Glutamatergic neuron (in vitro differentiated cells): Measurements from ENCODE around the gene NTN1. TPM values are rescaled to one million over a fixed set of nuclear protein-coding genes. Genes with fewer than 3 reads are reported as not detected.

Experiments used
- DNase-seq: peaks from one replicate; pipeline ENCODE4 v3.0.0; 2022
- H3K27ac Mint-ChIP-seq: one replicate; pipeline ENCODE4 v1.8.0; 2020; ENCODE audit warnings: mild to moderate bottlenecking, mixed read lengths, inconsistent platforms; ENCODE audit not compliant: unreplicated experiment
- H3K27me3 Mint-ChIP-seq: one replicate; pipeline ENCODE4 v1.8.0; 2020; ENCODE audit warnings: mild to moderate bottlenecking, moderate library complexity, mixed read lengths, inconsistent platforms; ENCODE audit not compliant: unreplicated experiment
- H3K36me3 Mint-ChIP-seq: one replicate; pipeline ENCODE4 v1.8.0; 2020; ENCODE audit warnings: mild to moderate bottlenecking, mixed read lengths, inconsistent platforms; ENCODE audit not compliant: unreplicated experiment
- H3K4me1 Mint-ChIP-seq: one replicate; pipeline ENCODE4 v1.8.0; 2020; ENCODE audit warnings: mild to moderate bottlenecking, low read depth, mixed read lengths, inconsistent platforms; ENCODE audit not compliant: unreplicated experiment
- H3K4me3 Mint-ChIP-seq: one replicate; pipeline ENCODE4 v1.8.0; 2020; ENCODE audit warnings: mild to moderate bottlenecking, mixed read lengths, inconsistent platforms; ENCODE audit not compliant: unreplicated experiment
- H3K9me3 Mint-ChIP-seq: one replicate; pipeline ENCODE4 v1.8.0; 2020; ENCODE audit warnings: mild to moderate bottlenecking, moderate library complexity, mixed read lengths, inconsistent platforms; ENCODE audit not compliant: unreplicated experiment
- total RNA-seq: library from RNA; stranded (reverse); fragmentation: NEBNext Ultra II Directional; extraction: Animal tissue kit (Norgen Biotek cat#: 25700); gene quantifications from one replicate; pipeline ENCODE4 v1.2.1, GENCODE V29; 2021; ENCODE audit not compliant: unreplicated experiment
- TF ChIP-seq, protein P1 (sequence below): fragments of 200-600 bp; sonication (generic); IDR thresholded peaks from one replicate; pipeline ENCODE4 v1.5.0; 2021; ENCODE audit not compliant: partially characterized antibody, unreplicated experiment

The NTN1 gene
- total RNA-seq, 1 donor from 2014 or later = 0.76 TPM

DNA sequence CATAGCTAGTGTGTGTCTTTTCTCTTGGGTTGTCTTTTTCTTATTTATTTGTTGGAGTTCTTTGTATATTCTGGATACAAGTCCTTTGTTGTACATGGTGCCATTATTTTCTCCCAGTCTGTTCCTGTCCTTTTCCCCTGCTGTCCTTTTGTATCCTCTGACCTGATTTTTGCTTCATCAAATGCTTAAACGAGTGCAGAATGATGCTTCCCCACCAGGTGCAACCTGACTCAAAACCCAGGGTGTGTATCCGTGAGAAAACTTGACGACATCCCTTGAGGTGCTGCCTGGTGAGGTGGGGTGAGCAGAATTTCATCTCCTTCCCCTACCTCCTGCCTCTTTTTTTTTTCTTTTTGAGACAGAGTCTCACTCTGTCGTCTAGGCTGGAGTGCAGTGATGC, 88.6 kb downstream of the NTN1 start:
- TF ChIP-seq, protein P1, sequence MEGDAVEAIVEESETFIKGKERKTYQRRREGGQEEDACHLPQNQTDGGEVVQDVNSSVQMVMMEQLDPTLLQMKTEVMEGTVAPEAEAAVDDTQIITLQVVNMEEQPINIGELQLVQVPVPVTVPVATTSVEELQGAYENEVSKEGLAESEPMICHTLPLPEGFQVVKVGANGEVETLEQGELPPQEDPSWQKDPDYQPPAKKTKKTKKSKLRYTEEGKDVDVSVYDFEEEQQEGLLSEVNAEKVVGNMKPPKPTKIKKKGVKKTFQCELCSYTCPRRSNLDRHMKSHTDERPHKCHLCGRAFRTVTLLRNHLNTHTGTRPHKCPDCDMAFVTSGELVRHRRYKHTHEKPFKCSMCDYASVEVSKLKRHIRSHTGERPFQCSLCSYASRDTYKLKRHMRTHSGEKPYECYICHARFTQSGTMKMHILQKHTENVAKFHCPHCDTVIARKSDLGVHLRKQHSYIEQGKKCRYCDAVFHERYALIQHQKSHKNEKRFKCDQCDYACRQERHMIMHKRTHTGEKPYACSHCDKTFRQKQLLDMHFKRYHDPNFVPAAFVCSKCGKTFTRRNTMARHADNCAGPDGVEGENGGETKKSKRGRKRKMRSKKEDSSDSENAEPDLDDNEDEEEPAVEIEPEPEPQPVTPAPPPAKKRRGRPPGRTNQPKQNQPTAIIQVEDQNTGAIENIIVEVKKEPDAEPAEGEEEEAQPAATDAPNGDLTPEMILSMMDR = no peak
- H3K27ac Mint-ChIP-seq = no peak overlapping the region
- peaks cover 4% of the 10 kb centered on the region for H3K9me3 Mint-ChIP-seq
- H3K36me3 Mint-ChIP-seq = no peaks in the 10 kb centered on the region
- H3K27me3 Mint-ChIP-seq = no peaks in the 10 kb centered on the region
- no peak for DNase-seq
- no peak overlapping the region for H3K4me3 Mint-ChIP-seq
- no peaks in the 10 kb centered on the region for H3K4me1 Mint-ChIP-seq

DNA sequence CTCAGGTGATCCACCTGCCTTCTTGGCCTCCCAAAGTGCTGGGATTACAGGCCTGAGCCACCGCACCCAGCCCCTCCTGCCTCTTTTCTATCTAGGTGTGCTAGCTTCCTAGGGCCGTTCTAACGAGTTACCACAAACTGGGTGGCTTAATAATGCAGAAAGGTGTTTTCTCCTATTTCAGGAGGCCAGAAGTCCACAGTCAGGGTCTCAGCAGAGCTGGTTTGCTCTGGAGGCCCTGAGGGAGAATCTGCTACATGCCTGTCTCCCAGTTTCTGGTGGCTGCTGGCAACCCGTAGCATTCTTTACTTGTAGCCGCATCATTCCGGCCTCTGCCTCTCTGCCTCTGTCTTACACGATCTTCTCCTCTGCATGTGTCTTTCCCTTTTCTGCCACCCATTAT, 89.2 kb downstream of the NTN1 start:
- H3K4me1 Mint-ChIP-seq = no peaks in the 10 kb centered on the region

DNA sequence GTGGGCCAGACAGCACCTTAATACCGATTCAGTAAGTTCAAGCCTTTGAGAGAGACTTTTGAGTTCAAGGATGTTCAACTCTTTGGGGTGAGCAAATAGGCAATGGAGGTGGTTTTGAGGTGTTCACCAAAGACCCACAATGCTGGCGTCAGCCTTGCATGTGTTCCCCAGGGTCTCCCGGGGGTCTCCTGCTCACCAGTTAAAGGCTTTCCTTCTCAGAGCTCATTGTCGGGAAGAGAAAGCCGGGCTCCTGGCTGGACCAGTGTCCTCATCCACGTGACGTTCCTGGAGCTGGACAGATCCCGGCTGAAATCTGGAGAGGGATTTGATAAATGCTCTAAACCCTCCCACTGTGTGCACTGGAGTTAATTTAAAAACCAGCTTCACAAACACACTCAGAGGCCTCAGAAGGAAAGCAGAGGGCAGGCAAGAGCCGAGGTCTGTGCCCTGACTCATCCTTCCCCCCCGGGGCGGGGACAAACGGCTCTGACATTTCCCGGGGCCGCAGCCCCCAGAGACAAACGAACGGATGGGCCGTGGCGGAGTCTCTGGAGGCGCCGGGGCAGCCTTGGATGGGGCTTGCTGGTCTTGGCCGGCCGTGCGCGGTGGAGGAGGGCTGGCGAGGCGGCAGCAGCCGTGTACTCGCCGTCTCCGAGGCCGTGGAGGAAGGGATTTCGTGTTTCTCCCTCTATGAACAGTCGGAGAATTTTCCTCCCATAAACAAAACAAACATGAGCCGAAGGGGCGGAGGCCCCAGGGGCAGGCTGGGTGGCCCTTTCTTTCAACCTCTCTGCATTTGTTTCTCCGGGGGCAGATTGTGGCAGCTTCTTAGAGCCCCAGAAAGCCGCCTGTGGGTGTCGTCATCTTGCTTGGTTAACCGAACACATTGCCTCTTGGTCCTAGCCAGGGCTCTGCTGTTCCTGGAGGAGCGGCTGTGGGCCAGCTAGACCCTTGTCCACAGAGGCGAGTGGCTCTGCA, 94.2 kb downstream of the NTN1 start:
- H3K27ac Mint-ChIP-seq = no peak overlapping the region
- peak overlapping the region; percentile 30 for H3K4me3 Mint-ChIP-seq

More for the DNA sequence above, 89.2 kb downstream of the NTN1 start:
- no peaks in the 10 kb centered on the region for H3K27me3 Mint-ChIP-seq
- H3K9me3 Mint-ChIP-seq = peaks cover 5% of the 10 kb centered on the region
- H3K27ac Mint-ChIP-seq = no peak overlapping the region
- H3K4me3 Mint-ChIP-seq = no peak overlapping the region
- H3K36me3 Mint-ChIP-seq = no peaks in the 10 kb centered on the region
- DNase-seq = no peak
- TF ChIP-seq, protein P1 = no peak

DNA sequence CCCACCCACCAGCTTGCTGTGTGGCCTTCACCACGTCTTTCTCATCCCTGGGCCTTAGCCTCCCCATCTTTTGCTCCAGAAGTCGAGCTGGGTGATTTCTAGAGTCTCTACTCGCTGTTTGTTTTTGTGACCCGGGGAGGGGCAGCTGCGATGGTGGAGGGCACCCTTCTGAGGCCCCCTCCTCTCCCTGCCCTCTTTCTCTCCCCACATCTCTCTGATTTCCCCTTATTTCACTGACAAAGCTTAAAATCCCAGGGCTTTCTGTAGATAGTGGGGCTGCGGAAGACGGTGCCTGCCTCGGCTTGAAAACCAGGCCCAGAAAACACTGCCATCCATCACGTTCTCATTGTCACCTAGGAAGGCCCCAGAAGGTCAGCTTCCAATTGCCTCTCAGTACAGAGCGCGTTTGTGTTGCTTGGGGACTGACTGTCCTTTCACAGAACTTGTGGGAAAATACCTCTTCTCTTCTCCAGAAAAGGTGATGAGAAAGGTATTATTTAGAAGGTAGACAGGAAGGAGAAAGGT, 95.1 kb downstream of the NTN1 start:
- H3K4me3 Mint-ChIP-seq = no peak overlapping the region
- no peaks in the 10 kb centered on the region for H3K36me3 Mint-ChIP-seq
- DNase-seq = no peak
- H3K9me3 Mint-ChIP-seq = peaks cover 6% of the 10 kb centered on the region
- peaks cover 3% of the 10 kb centered on the region for H3K4me1 Mint-ChIP-seq
- peaks cover 5% of the 10 kb centered on the region for H3K27me3 Mint-ChIP-seq
- H3K27ac Mint-ChIP-seq = peak overlapping the region; percentile 24
- TF ChIP-seq, protein P1 = no peak

More for the DNA sequence above, 94.2 kb downstream of the NTN1 start:
- Mint-ChIP-seq H3K4me1 (peaks cover 3% of the 10 kb centered on the region), H3K27me3 (peaks cover 5% of the 10 kb centered on the region), H3K9me3 (peaks cover 6% of the 10 kb centered on the region), H3K36me3 (no peaks in the 10 kb centered on the region)
- DNase-seq = peak; percentile 64
- TF ChIP-seq, protein P1 = no peak
